ENCODE data around the gene EGFL7. TPM values are rescaled to one million over a fixed set of nuclear protein-coding genes. Genes with fewer than 3 reads are reported as not detected.

Gene EGFL7
- total and polyA plus RNA-seq, 10 of the 15 experiments (the other 5 are each of a cell fraction or from before 2014, with no cell fraction given): 0.06 to 0.46 (median 0.19) TPM; not detected in 5

DNA sequence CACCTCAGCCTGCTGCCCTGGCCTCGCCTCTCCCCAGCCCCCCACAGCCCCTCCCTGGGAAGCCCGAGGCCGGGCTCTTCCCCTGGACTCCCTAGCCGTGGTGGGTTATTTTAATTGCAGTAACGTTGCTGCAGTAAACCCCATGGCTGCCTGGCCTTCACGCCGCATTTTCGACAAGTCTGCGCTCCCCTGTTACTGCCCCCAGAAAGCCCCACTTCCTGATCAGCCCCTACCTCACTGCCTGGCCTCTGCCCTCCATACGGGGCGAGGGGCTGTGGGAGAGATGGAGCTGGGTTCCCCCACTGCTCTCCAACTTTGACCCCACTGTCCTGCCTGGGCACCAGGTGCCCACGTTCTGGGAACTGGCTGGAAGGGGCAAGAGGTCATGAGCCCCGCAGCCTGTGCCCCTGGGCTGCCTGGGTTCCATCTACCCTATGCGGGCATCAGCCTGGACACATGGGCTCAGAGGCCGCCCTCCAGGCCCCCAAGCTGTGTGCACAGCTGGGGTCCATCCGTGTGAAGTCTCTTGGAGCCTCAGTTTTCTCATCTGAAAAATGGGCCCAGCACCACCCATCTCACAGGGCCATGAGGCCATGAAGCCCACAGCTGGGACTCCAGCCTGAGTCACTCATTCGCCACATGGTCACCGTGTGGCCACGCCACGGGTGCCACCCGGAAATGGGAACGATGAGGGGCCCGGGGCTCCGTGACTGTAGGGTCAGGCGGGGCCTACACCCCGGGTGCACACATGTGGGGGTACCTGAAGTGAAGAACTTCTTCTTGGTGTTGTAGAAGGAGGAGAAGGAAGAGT lies 11.5 kb downstream of the EGFL7 start:
- POLR2A ChIA-PET: no interaction called here
- FAIRE-seq: no peak

DNA sequence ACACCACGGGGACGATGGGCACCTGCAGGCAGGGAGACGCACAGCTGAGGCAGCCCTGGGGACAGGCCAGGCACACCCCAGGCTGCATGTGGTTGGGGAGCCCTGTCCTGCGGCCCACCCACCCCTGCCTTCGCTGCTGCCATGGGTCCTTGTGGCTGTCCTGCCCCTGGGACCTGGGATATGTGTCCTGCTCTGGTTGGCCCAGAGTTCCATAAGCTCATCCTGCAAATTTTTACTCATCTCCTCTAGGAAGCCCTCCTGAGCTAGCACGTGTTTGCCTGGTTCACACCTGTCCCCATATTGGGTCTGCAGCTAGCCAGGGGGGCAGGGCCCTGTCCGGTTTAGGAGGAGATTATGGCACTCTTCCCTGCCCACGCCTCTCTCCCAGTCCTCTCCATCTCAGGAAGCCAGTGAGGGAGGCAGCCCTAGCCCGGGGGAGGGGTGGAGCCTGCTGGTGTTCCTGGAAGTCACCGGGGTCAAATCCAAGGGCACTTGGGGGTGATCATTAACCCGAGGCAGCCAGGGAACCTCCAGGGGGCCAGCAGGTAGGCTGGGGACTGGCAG lies 12.2 kb downstream of the EGFL7 start:
- intact Hi-C loops (cut with micrococcal nuclease; ENCODE audit: unreplicated experiment) (no loop called here), in situ Hi-C loops (cut with MboI) (no loop called here)
- Histone ChIP-seq H3K79me2 (ENCODE audit: control insufficient read depth, insufficient read depth, low read length) (no peaks in the 10 kb centered on the region), H3K4me3 (no peak overlapping the region), H3K4me2 (ENCODE audit: control insufficient read depth, insufficient read depth) (no peak overlapping the region), H3K27ac (ENCODE audit: control insufficient read depth, insufficient read depth) (no peak overlapping the region), H3K36me3 (ENCODE audit: control insufficient read depth in 2 of 2, insufficient read depth in 2 of 2, low read length in 1 of 2) (no peaks in the 10 kb centered on the region; a peak in 1 of 4 replicates), H2AFZ (ENCODE audit: control insufficient read depth, low read depth, low read length) (no peak overlapping the region), H3K4me1 (ENCODE audit: control insufficient read depth, insufficient read depth, low read length) (no peaks in the 10 kb centered on the region), H4K20me1 (ENCODE audit: control insufficient read depth, insufficient read depth) (no peaks in the 10 kb centered on the region), H3K9ac (ENCODE audit: control insufficient read depth, insufficient read depth, low read length) (no peak overlapping the region), H3K9me3 (replicated peaks; ENCODE audit: control insufficient read depth, insufficient read depth, low read length) (no peaks in the 10 kb centered on the region), H3K27me3 (replicated peaks in 1 of 2; ENCODE audit: control insufficient read depth in 2 of 2, insufficient read depth in 2 of 2, low read length in 1 of 2) (no peaks in the 10 kb centered on the region)
- FAIRE-seq (no peak), ATAC-seq (no peak), DNase-seq (ENCODE audit: low read depth, low spot score) (no peak)
- POLR2A ChIA-PET: no interaction called here
- RAD21 ChIA-PET (ENCODE audit: unreplicated experiment): no interaction called here
- BruUV-seq (replicated peaks): no TSS peak
- SMC1A ChIA-PET (ENCODE audit: uncharacterized antibody, unreplicated experiment): interaction anchor here (1.0 kb wide), 1 partner anchor 55 kb away, joined by 3 read pairs; no protein-coding TSS in a partner anchor
- CTCF ChIA-PET: interaction anchor here (0.9 to 1.2 kb wide), 2 partner anchors 12 to 13 kb away, joined by 3 read pairs; no protein-coding TSS in a partner anchor
- 68% methylated on average over 11 of the region's 11 CpGs for WGBS (ENCODE audit: insufficient coverage, insufficient replicate concordance, low lambda C conversion rate, missing lambda C conversion rate)
- no peak for TF ChIP-seq CEBPZ (IDR thresholded peaks at IDR 0.05; ENCODE audit: low read depth, low read length)
- TF ChIP-seq YY1 (IDR thresholded peaks at IDR 0.05; ENCODE audit: low read depth, low read length): no peak
- no peak for TF ChIP-seq CBX3 (IDR thresholded peaks at IDR 0.05; ENCODE audit: borderline replicate concordance, low read depth)
- TF ChIP-seq, protein P1, sequence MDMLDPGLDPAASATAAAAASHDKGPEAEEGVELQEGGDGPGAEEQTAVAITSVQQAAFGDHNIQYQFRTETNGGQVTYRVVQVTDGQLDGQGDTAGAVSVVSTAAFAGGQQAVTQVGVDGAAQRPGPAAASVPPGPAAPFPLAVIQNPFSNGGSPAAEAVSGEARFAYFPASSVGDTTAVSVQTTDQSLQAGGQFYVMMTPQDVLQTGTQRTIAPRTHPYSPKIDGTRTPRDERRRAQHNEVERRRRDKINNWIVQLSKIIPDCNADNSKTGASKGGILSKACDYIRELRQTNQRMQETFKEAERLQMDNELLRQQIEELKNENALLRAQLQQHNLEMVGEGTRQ (IDR thresholded peaks at IDR 0.05; ENCODE audit: borderline replicate concordance, low read depth, low read length): no peak
- no peak for TF ChIP-seq BMI1 (IDR thresholded peaks at IDR 0.05; ENCODE audit: borderline replicate concordance)
- TF ChIP-seq MXI1 (IDR thresholded peaks at IDR 0.05; ENCODE audit: low read depth, low read length): no peak
- no peak for TF ChIP-seq SMAD1 (IDR thresholded peaks at IDR 0.05; ENCODE audit: low read depth, partially characterized antibody)

More for the DNA sequence above, 11.5 kb downstream of the EGFL7 start:
- no TSS peak for BruUV-seq (replicated peaks)
- DNase-seq (ENCODE audit: low read depth, low spot score) (no peak), ATAC-seq (no peak)
- H3K9ac ChIP-seq (ENCODE audit: control insufficient read depth, insufficient read depth, low read length): no peak overlapping the region
- TF ChIP-seq NFYB (IDR thresholded peaks at IDR 0.05; ENCODE audit: insufficient read depth, low read depth, low read length): no peak
- TF ChIP-seq FOXK2 (IDR thresholded peaks at IDR 0.05): no peak
- H3K79me2 ChIP-seq (ENCODE audit: control insufficient read depth, insufficient read depth, low read length): no peaks in the 10 kb centered on the region
- RAD21 ChIA-PET (ENCODE audit: unreplicated experiment): no interaction called here
- no peak overlapping the region for H2AFZ ChIP-seq (ENCODE audit: control insufficient read depth, low read depth, low read length)
- H3K4me3 ChIP-seq: no peak overlapping the region
- H3K27ac ChIP-seq (ENCODE audit: control insufficient read depth, insufficient read depth): no peak overlapping the region
- H3K4me1 ChIP-seq (ENCODE audit: control insufficient read depth, insufficient read depth, low read length): no peaks in the 10 kb centered on the region
- WGBS (ENCODE audit: insufficient coverage, insufficient replicate concordance, low lambda C conversion rate, missing lambda C conversion rate): 56% methylated on average over 26 of the region's 26 CpGs
- H3K4me2 ChIP-seq (ENCODE audit: control insufficient read depth, insufficient read depth): no peak overlapping the region
- no peaks in the 10 kb centered on the region; a peak in 1 of 4 replicates for H3K36me3 ChIP-seq (ENCODE audit: control insufficient read depth in 2 of 2, insufficient read depth in 2 of 2, low read length in 1 of 2)
- H3K27me3 ChIP-seq (replicated peaks in 1 of 2; ENCODE audit: control insufficient read depth in 2 of 2, insufficient read depth in 2 of 2, low read length in 1 of 2): no peaks in the 10 kb centered on the region
- H3K9me3 ChIP-seq (replicated peaks; ENCODE audit: control insufficient read depth, insufficient read depth, low read length): no peaks in the 10 kb centered on the region
- intact Hi-C loops (cut with micrococcal nuclease; ENCODE audit: unreplicated experiment): no loop called here
- CTCF ChIA-PET: interaction anchor here (0.9 to 1.2 kb wide), 2 partner anchors 12 to 14 kb away, joined by 3 read pairs; no protein-coding TSS in a partner anchor
- no peaks in the 10 kb centered on the region for H4K20me1 ChIP-seq (ENCODE audit: control insufficient read depth, insufficient read depth)
- SMC1A ChIA-PET (ENCODE audit: uncharacterized antibody, unreplicated experiment): interaction anchor here (1.0 kb wide), 1 partner anchor 56 kb away, joined by 3 read pairs; no protein-coding TSS in a partner anchor
- in situ Hi-C loops (cut with MboI): no loop called here

All from GM12878 (cell line).